PC-9 (cell line): ENCODE results near the gene MAB21L4.

Experiments
- CTCF ChIP-seq: fragments of 200-600 bp; sonication (generic); conservative IDR thresholded peaks from 2 replicates; pipeline ENCODE4 v1.6.1; 2017; ENCODE audit warnings: mixed run types, antibody characterized with exemption, mild to moderate bottlenecking, moderate library complexity
- EZH2 ChIP-seq: fragments of 200-600 bp; sonication (generic); IDR thresholded peaks from 2 replicates; pipeline ENCODE4 v1.8.0; 2017; ENCODE audit warnings: antibody characterized with exemption, low read depth

DNA sequence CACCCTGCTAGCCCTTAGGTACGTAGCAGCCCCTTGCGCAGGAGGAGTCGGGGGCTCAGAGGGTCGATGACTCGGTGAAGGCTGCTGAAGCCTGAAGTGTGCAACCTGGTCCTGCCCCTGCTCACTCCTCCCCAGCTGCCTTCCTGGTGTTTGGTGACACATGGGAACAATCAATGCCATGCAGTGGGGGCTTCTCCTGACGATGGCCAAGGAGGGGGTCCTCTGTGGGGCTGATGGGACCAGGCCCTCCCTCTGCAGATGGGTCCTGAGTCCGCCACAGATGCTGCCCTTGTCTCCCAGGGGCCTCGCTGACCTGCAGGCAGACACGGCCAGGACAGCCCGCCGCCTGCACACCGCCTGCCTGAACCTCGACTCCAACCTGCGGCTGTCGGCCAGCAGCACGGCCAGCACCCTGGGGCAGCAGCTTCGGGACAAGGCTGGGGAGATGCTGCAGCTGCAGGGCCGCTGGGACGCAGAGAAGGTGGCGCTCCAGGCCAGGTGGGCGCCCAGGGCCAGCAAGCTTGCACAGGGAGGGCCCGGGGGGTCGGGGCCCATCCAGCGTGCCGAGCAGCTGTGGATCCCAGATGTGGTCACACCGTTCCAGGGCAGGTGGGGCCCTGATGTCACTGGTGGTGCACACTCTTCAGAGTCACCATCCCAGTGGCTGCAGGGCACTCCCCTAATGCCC, 34.8 kb upstream of the MAB21L4 start:
- TF ChIP-seq CTCF (no peak), EZH2 (no peak)
